Dendritic cell treated with granulocyte-macrophage colony-stimulating factor and Interleukin-4, amounts not matched to agents 40 ng/mL and 50 ng/mL, for 4 days (primary cell): Measurements from ENCODE around the gene USP1.

Source experiments
- H3K27ac Mint-ChIP-seq: one replicate; pipeline ENCODE4 v1.8.0; 2022; ENCODE audit warnings: mild to moderate bottlenecking, mixed read lengths
- H3K27me3 Mint-ChIP-seq: one replicate; pipeline ENCODE4 v1.8.0; 2022; ENCODE audit warnings: mild to moderate bottlenecking, mixed read lengths
- H3K36me3 Mint-ChIP-seq: one replicate; pipeline ENCODE4 v1.8.0; 2022; ENCODE audit warnings: low read depth, mixed read lengths
- H3K4me1 Mint-ChIP-seq: one replicate; pipeline ENCODE4 v1.8.0; 2022; ENCODE audit warnings: low read depth, mixed read lengths
- H3K4me3 Mint-ChIP-seq: one replicate; pipeline ENCODE4 v1.8.0; 2022; ENCODE audit warnings: mild to moderate bottlenecking, moderate library complexity, mixed read lengths
- H3K9me3 Mint-ChIP-seq: one replicate; pipeline ENCODE4 v1.8.0; 2022; ENCODE audit warnings: mixed read lengths
- intact Hi-C: fragments of 100-400 bp; cut with micrococcal nuclease; formaldehyde crosslinking; loops from one replicate; pipeline ENCODE4 v1.15.0; 2022

USP1 gene

DNA sequence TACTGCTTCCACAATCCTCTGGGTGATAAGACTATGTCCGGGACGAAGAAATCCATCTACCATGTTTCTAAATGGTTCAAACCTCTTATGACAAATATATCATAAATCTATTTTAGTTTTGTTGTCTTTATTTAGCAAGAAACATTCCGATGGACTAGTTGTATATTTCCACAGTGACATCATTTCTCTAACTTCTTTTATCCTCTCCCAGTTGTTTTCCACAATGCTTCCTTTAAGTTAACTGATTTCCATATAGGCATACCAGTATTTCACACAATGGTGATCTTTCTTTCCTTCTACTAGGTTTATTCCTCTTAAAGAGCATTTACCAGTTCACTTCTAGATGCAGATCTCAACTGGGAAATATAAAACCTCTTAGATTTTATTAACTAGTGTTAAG lies 44.8 kb downstream of the USP1 start:
- no peak overlapping the region for H3K4me3 Mint-ChIP-seq
- H3K27me3 Mint-ChIP-seq = no peaks in the 10 kb centered on the region

DNA sequence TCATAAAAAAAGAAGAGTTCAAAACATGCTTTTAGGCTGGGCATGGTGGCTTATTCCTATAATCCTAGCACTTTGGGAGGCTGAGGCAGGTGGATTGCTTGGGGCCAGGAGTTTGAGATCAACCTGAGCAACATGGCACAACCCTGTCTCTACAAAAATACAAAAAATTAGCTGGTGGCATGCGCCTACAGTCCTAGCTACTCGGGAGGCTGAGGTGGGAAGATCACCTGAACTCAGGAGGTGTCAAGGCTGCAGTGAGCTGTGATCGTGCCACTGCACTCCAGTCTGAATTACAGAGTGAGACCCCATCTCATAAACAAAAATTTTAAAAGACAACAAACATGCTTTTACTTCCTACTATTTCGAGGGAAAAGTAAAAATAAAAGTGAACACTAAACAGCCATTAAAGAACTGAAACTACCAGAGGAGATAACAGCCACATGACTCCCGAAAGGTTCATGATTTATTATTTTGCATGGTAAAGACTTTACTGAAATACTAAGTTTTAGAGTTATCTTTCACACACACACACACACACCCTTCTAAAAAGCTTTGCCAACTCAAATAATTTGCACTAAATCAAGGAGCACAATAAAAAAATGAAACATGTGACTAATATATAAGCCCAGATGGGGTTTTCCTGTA lies 48.1 kb downstream of the USP1 start:
- intact Hi-C loops = no loop called here
- Mint-ChIP-seq H3K4me3 (no peak overlapping the region), H3K27me3 (no peaks in the 10 kb centered on the region), H3K27ac (peak overlapping the region; percentile 25), H3K9me3 (no peaks in the 10 kb centered on the region), H3K36me3 (peaks cover 50% of the 10 kb centered on the region), H3K4me1 (peaks cover 12% of the 10 kb centered on the region)

More for the DNA sequence above, 44.8 kb downstream of the USP1 start:
- intact Hi-C loops = no loop called here
- peaks cover 12% of the 10 kb centered on the region for H3K4me1 Mint-ChIP-seq
- H3K9me3 Mint-ChIP-seq = no peaks in the 10 kb centered on the region
- H3K36me3 Mint-ChIP-seq = peaks cover 44% of the 10 kb centered on the region
- no peak overlapping the region for H3K27ac Mint-ChIP-seq

DNA sequence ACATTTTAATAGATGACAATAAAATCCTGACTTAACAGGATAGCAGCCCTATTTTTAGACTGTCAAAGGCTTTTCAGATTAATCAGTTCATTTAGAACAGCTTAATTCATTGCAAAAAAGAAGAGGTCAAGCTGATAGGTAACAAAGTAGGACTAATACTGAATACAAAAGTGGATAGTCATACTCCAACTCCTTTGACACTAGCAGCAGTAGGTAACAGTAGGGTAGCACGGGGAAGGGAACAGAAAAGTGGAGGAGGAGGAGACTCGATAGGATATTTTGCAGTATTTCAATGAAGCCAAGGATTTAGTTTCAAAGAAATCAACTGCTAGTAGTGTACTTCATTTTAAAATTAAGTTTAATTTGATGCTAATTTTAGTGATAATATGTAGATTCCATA lies 51.1 kb downstream of the USP1 start:
- Mint-ChIP-seq H3K36me3 (peaks cover 51% of the 10 kb centered on the region), H3K27ac (no peak overlapping the region), H3K4me3 (no peak overlapping the region), H3K27me3 (no peaks in the 10 kb centered on the region), H3K9me3 (no peaks in the 10 kb centered on the region), H3K4me1 (peaks cover 12% of the 10 kb centered on the region)
- intact Hi-C loops = no loop called here

DNA sequence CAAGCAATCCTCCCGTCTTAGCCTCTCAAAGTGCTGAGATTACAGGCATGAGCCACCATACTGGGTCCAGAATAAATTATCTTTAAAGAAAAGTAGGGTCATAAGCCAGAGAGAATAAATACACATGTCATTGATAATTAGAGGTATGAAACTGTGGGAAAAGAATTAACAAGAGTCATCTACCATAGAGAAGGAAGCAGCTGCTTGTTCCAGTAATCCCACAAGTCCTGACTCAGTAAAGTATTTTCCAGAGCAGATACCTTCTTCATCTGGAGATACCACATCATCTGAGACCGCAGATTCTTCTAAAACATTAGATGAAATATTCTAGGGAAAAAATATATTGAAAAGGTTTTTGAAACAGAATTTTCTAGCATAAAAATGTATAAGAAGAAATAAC lies 55.7 kb downstream of the USP1 start:
- H3K27me3 Mint-ChIP-seq = no peaks in the 10 kb centered on the region
- H3K4me1 Mint-ChIP-seq = no peaks in the 10 kb centered on the region
- peaks cover 75% of the 10 kb centered on the region for H3K36me3 Mint-ChIP-seq
- no peak overlapping the region for H3K27ac Mint-ChIP-seq
- H3K9me3 Mint-ChIP-seq = no peaks in the 10 kb centered on the region
- intact Hi-C loops = no loop called here
- no peak overlapping the region for H3K4me3 Mint-ChIP-seq

DNA sequence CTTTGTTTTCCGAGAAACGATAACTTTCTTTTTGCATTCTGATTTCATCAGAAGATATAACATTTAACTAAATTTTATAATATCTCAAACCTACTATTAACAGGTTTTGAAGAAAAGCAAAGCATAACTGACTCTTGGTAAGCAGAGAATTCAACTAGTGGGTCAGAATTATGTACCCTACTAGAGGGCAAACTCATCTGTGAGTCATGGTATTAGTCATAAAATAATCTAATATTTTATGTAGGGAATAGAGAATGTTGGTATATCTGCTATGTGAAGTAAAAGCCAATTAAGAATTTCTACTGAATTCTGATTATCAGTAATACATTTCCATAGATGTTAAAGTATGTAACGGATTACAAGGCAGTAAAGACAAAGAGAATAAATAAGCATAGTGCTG lies 56.8 kb downstream of the USP1 start:
- H3K4me1 Mint-ChIP-seq = no peaks in the 10 kb centered on the region
- no peaks in the 10 kb centered on the region for H3K9me3 Mint-ChIP-seq
- H3K4me3 Mint-ChIP-seq = no peak overlapping the region
- peaks cover 79% of the 10 kb centered on the region for H3K36me3 Mint-ChIP-seq
- no peaks in the 10 kb centered on the region for H3K27me3 Mint-ChIP-seq
- intact Hi-C loops = no loop called here
- H3K27ac Mint-ChIP-seq = no peak overlapping the region

DNA sequence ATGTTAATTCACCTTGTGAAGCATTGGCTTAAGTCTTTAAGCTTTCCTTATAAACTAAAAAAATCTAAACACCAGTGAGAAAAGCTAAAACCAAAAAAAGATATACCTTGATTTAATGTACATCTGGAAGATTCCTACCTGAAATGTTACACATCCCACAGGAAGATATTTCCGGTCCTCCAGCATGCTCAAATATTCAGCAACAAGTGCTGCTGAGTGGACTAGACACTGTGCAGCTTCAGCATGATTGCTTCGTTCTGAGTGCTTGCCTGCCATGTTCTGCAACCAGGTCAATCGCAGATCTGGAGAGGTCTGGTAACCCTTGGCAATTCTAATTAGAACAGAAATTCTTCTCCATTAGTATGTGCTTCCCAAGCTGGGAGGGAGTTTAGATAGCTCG lies 57.3 kb downstream of the USP1 start:
- intact Hi-C loops = no loop called here
- no peak overlapping the region for H3K4me3 Mint-ChIP-seq
- peaks cover 80% of the 10 kb centered on the region for H3K36me3 Mint-ChIP-seq
- no peak overlapping the region for H3K27ac Mint-ChIP-seq
- H3K27me3 Mint-ChIP-seq = no peaks in the 10 kb centered on the region
- no peaks in the 10 kb centered on the region for H3K9me3 Mint-ChIP-seq
- no peaks in the 10 kb centered on the region for H3K4me1 Mint-ChIP-seq

DNA sequence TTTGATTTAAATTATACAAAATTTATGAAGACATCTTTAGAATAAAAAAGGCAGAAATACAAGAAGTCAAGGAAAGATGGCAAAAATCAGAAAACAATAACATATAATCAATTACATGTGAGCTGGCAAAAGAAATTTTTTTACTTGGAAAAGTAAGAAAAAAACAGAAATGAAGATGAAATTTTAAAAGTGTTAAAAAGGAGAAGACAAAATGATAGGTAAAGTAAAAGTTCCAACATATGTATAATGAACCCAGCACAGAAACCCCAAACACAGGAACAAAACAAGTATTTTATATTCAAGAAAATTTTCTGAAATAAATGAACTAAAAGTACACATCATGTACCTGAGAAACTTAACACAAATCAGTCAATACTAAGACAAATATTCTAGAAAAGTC lies 63.4 kb downstream of the USP1 start:
- intact Hi-C loops = no loop called here
- H3K4me3 Mint-ChIP-seq = no peak overlapping the region
- no peaks in the 10 kb centered on the region for H3K9me3 Mint-ChIP-seq
- H3K36me3 Mint-ChIP-seq = peaks cover 70% of the 10 kb centered on the region
- no peaks in the 10 kb centered on the region for H3K4me1 Mint-ChIP-seq
- H3K27me3 Mint-ChIP-seq = no peaks in the 10 kb centered on the region
- H3K27ac Mint-ChIP-seq = no peak overlapping the region
